GM12878 (cell line): ENCODE results near the gene CDK16. TPM values are rescaled to one million over a fixed set of nuclear protein-coding genes. Genes with fewer than 3 reads are reported as not detected.
"Not testable (repeated sequence)": the region's sequence is repeated elsewhere in the genome, so short reads cannot be mapped to it uniquely, and the experiment has no call there.

ENCODE experiments used
- ATAC-seq: fragments of 200-7000 bp; cut with Tn5 transposase; 3 replicates; pipeline ENCODE4 v1.9.1; 2020; ENCODE audit warnings: mild to moderate bottlenecking, moderate library complexity
- BruUV-seq: library from RNA; stranded (reverse); fragments of 400-500 nt; replicated peaks from 2 replicates; lab custom pipeline; 2021; lab: Mats Ljungman, UMichigan
- CTCF ChIA-PET: fragments of 300-600 bp; sonication (Branson Sonifier 250); formaldehyde crosslinking; extraction: SDS; loops from one replicate; lab custom pipeline; 2021; ENCODE audit warnings: inconsistent platforms; lab: Yijun Ruan, JAX
- POLR2A ChIA-PET: fragments of 350-600 bp; formaldehyde crosslinking; extraction: SDS; loops from one replicate; lab custom pipeline; 2021; ENCODE audit warnings: inconsistent platforms; lab: Charles Lee
- RAD21 ChIA-PET: fragments of 300-600 bp; sonication (Branson Sonifier 250); formaldehyde crosslinking; loops from one replicate; lab custom pipeline; 2023; ENCODE audit warnings: antibody characterized with exemption; ENCODE audit not compliant: unreplicated experiment; lab: Charles Lee
- SMC1A ChIA-PET: fragments of 300-600 bp; sonication (Branson Sonifier 250); formaldehyde crosslinking; loops from one replicate; lab custom pipeline; 2023; ENCODE audit not compliant: unreplicated experiment, uncharacterized antibody; lab: Charles Lee
- DNase-seq: peaks from one replicate; pipeline ENCODE4 v3.0.0-alpha.2; 2011; ENCODE audit warnings: low read depth, low spot score
- FAIRE-seq: peaks from 3 replicates; lab custom pipeline; 2011; peaks lifted over from hg19 to GRCh38; lab: Jason Lieb, UNC
- H2AFZ ChIP-seq: 2 replicates; pipeline ENCODE4 v1.6.0; 2011; ENCODE audit warnings: low read depth, low read length, control low read depth; ENCODE audit not compliant: control insufficient read depth
- H3K27ac ChIP-seq: 2 replicates; pipeline ENCODE4 v1.5.1; 2011; ENCODE audit warnings: control low read depth; ENCODE audit not compliant: control insufficient read depth, insufficient read depth
- H3K27me3 ChIP-seq, 2 experiments: replicated peaks in 1 of 2; 2 replicates each; pipeline versions ENCODE4 v1.6.0 to v1.6.1; 2011; ENCODE audit warnings: low read length in 1 of 2; ENCODE audit not compliant: control insufficient read depth in 2 of 2, insufficient read depth in 2 of 2
- H3K36me3 ChIP-seq, 2 experiments: 2 replicates each; pipeline ENCODE4 v1.5.1; 2011; ENCODE audit warnings: low read length in 1 of 2; ENCODE audit not compliant: control insufficient read depth in 2 of 2, insufficient read depth in 2 of 2
- H3K4me1 ChIP-seq: 2 replicates; pipeline ENCODE4 v1.6.1; 2011; ENCODE audit warnings: mild to moderate bottlenecking, low read length, moderate library complexity, mixed read lengths; ENCODE audit not compliant: control insufficient read depth, insufficient read depth
- H3K4me2 ChIP-seq: 2 replicates; pipeline ENCODE4 v1.6.0; 2011; ENCODE audit warnings: control low read depth; ENCODE audit not compliant: control insufficient read depth, insufficient read depth
- H3K4me3 ChIP-seq: fragments of 200-600 bp; sonication (generic); 2 replicates; pipeline ENCODE4 v1.5.1; 2016
- H3K79me2 ChIP-seq: 2 replicates; pipeline ENCODE4 v1.6.0; 2011; ENCODE audit warnings: low read length; ENCODE audit not compliant: control insufficient read depth, insufficient read depth
- H3K9ac ChIP-seq: 2 replicates; pipeline ENCODE4 v1.8.0; 2011; ENCODE audit warnings: low read length, control low read depth, mixed read lengths; ENCODE audit not compliant: control insufficient read depth, insufficient read depth
- H3K9me3 ChIP-seq: replicated peaks from 3 replicates; pipeline ENCODE4 v1.5.1; 2011; ENCODE audit warnings: mild to moderate bottlenecking, low read length; ENCODE audit not compliant: control insufficient read depth, insufficient read depth
- H4K20me1 ChIP-seq: 2 replicates; pipeline ENCODE4 v1.6.0; 2011; ENCODE audit not compliant: control insufficient read depth, insufficient read depth
- CHD4 ChIP-seq: fragments of 200-600 bp; sonication (generic); IDR thresholded peaks from 2 replicates; pipeline ENCODE4 v1.6.1; 2016; ENCODE audit warnings: mild to moderate bottlenecking
- CREB1 ChIP-seq: IDR thresholded peaks from 2 replicates; pipeline ENCODE4 v1.6.1; 2012; ENCODE audit warnings: low read depth, mild to moderate bottlenecking, inconsistent platforms
- HDAC2 ChIP-seq: fragments of 200-600 bp; sonication (generic); IDR thresholded peaks from 2 replicates; pipeline ENCODE4 v1.6.1; 2017
- JUNB ChIP-seq: IDR thresholded peaks from 2 replicates; pipeline ENCODE4 v1.6.1; 2016; ENCODE audit warnings: antibody characterized with exemption, mild to moderate bottlenecking
- KLF5 ChIP-seq: fragments of 450-650 bp; IDR thresholded peaks from 2 replicates; pipeline ENCODE4 v1.6.1; 2014; ENCODE audit warnings: mild to moderate bottlenecking; ENCODE audit not compliant: partially characterized antibody
- NFYA ChIP-seq: IDR thresholded peaks from 2 replicates; pipeline ENCODE4 v1.6.1; 2011; ENCODE audit warnings: low read depth, mild to moderate bottlenecking, low read length, improper control_type of control experiment, borderline replicate concordance
- SMAD1 ChIP-seq: fragments of 450-650 bp; IDR thresholded peaks from 2 replicates; pipeline ENCODE4 v1.6.1; 2018; ENCODE audit warnings: mild to moderate bottlenecking, low read depth; ENCODE audit not compliant: partially characterized antibody
- SP1 ChIP-seq: IDR thresholded peaks from one replicate; pipeline ENCODE4 v1.6.1; 2011; ENCODE audit warnings: low read depth, low read length
- ZNF24 ChIP-seq: fragments of 450-650 bp; IDR thresholded peaks from 2 replicates; pipeline ENCODE4 v1.6.1; 2017; ENCODE audit warnings: antibody characterized with exemption, mild to moderate bottlenecking
- WGBS: methylation state at CpG from one replicate; pipeline ENCODE4 v1.1.6; 2016; ENCODE audit warnings: low lambda C conversion rate; ENCODE audit not compliant: insufficient replicate concordance, insufficient coverage; ENCODE audit errors: missing lambda C conversion rate; 5-methylcytosine and 5-hydroxymethylcytosine counted together
- in situ Hi-C: fragments of 300-500 bp; cut with MboI; formaldehyde crosslinking; loops from 9 replicates; pipeline ENCODE4 v1.14.3; 2018; ENCODE audit warnings: mixed read lengths
- intact Hi-C: fragments of 100-400 bp; cut with micrococcal nuclease; formaldehyde crosslinking; loops from one replicate; pipeline ENCODE4 v1.14.2; 2022; ENCODE audit not compliant: unreplicated experiment
- polyA plus RNA-seq, 11 experiments: library from polyadenylated mRNA; depleted of rRNA in 4 of 11; unstranded in 6 of 11; stranded (reverse) in 5 of 11; fragments of >200 nt; fragmentation: Nextera tagmentation in 4 of 11; fragmentation: Illumina TruSeq in 1 of 11; extraction: Ambion mirVana in 4 of 11; extraction: Trizol in 1 of 11; gene quantifications; 1 replicate in 1 of 11; 2 replicates in 10 of 11; pipeline versions ENCODE4 v1.2.1 to v1.2.3, GENCODE V29; 2011 to 2016; ENCODE audit warnings: inconsistent platforms in 2 of 11, missing spikeins in 2 of 11, low read depth in 1 of 11
- total RNA-seq, 4 experiments: library from RNA; depleted of rRNA in 3 of 4; stranded (reverse); fragments of >200 nt in 3 of 4; fragmentation: Illumina TruSeq in 1 of 4; extraction: Trizol in 1 of 4; gene quantifications; 2 replicates each; pipeline versions ENCODE4 v1.2.1 to v1.2.3, GENCODE V29; 2013 to 2021

The CDK16 gene
- total and polyA plus RNA-seq, 10 of the 15 experiments (the other 5 are each of a cell fraction or from before 2014, with no cell fraction given): 2.4 to 75.1 (median 48.2) TPM

DNA sequence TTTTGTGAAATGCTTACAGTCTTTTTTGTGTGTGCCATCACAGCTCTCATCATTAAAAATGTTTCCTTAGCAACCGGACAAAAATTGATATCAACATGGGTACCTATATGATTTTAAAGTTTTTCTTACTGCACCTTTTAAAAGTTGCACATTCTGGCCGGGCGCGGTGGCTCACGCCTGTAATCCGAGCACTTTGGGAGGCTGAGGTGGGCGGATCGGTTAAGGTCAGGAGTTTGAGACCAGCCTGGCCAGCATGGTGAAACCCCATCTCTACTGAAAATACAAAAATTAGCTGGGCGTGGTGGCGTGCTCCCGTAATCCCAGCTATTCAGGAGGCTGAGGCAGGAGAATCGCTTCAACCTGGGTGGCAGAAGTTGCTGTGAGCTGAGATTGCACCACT, 39.1 kb downstream of the CDK16 start:
- H3K9me3 ChIP-seq, H2AFZ ChIP-seq, ATAC-seq, H3K27me3 ChIP-seq, H3K36me3 ChIP-seq, POLR2A ChIA-PET, DNase-seq, SMC1A ChIA-PET, BruUV-seq, RAD21 ChIA-PET, intact Hi-C loops, H3K27ac ChIP-seq, H3K4me1 ChIP-seq, H3K79me2 ChIP-seq, H4K20me1 ChIP-seq, H3K9ac ChIP-seq, CTCF ChIA-PET, FAIRE-seq, in situ Hi-C loops, H3K4me2 ChIP-seq, H3K4me3 ChIP-seq: not testable (repeated sequence)
- WGBS: 69% methylated on average over 12 of the region's 12 CpGs

DNA sequence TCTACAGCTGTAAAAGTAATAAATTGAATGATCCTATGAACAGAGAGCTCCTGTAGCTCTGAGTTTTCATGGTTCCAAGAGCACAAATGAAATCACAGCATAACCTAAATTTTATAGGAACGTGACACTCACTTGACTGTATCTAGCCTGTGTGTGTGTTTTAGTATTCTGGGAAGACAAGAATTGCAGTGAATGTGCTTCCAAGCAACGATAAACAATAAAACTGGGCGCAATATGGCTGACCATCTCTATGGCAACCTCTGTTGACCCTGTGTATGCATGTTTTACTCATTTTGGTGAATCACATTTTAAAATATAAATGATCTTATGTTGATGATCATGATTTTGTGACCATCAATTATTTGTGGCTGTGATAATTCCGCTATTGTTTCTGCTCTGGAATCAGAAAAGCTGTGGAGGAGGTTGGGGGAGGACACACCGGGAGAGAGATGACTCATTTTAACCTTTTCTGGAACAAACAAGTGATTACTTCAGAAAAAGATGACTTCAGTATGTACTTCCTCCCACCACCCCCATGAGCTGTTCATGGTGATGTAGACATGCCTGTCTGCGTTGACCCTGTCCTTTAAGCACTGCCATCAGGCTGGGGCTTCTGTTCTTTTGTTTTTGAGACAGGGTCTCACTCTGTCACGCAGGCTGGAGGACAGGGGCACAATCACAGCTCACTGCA, 46.1 kb downstream of the CDK16 start:
- RAD21 ChIA-PET: no interaction called here
- no peak for FAIRE-seq
- Histone ChIP-seq H3K27ac (no peak overlapping the region), H3K79me2 (no peaks in the 10 kb centered on the region), H3K4me2 (no peak overlapping the region), H3K4me1 (no peaks in the 10 kb centered on the region)
- BruUV-seq: no TSS peak
- ATAC-seq: peak; percentile 57; the same call in 2 of the 3 replicates
- intact Hi-C loops: no loop called here
- POLR2A ChIA-PET: no interaction called here
- SMC1A ChIA-PET: no interaction called here
- no peak for TF ChIP-seq KLF5
- peak; percentile 42; the same call in 1 of the 2 replicates for TF ChIP-seq CREB1
- peak; percentile 51 for TF ChIP-seq JUNB
- TF ChIP-seq ZNF24: no peak
- TF ChIP-seq SP1: no peak
- no peak for TF ChIP-seq CHD4
- TF ChIP-seq SMAD1: no peak
- no peak for TF ChIP-seq HDAC2
- TF ChIP-seq NFYA: no peak
- TF ChIP-seq, all 136 proteins: peak for 2
- Histone ChIP-seq H3K9ac (no peak overlapping the region), H3K27me3 (no peaks in the 10 kb centered on the region; a peak in 1 of 4 replicates), H2AFZ (no peak overlapping the region), H3K4me3 (no peak overlapping the region), H3K9me3 (no peaks in the 10 kb centered on the region), H4K20me1 (no peaks in the 10 kb centered on the region), H3K36me3 (no peaks in the 10 kb centered on the region)
- DNase-seq: no peak
- WGBS: 34% methylated on average over 7 of the region's 7 CpGs
- in situ Hi-C loops: no loop called here
- CTCF ChIA-PET: no interaction called here
